Activated CD4-positive, alpha-beta T cell treated with anti-CD3 and anti-CD28 coated beads, Interleukin-2, amount 10 ng/mL, durations not matched to agents 24 days and 14 days (primary cell): ENCODE measurements around the gene MCM8. TPM values are rescaled to one million over a fixed set of nuclear protein-coding genes. Genes with fewer than 3 reads are reported as not detected.
A peak's percentile ranks its signal among the peaks of the same experiment; 100 is the strongest.
"Not testable (repeated sequence)": the region's sequence is repeated elsewhere in the genome, so short reads cannot be mapped to it uniquely, and the experiment has no call there.

ENCODE experiments used
- DNase-seq: peaks from one replicate; pipeline ENCODE4 v3.0.0; 2022
- H3K27ac Mint-ChIP-seq: one replicate; pipeline ENCODE4 v1.8.0; 2022; ENCODE audit warnings: mild to moderate bottlenecking, mixed read lengths
- H3K27me3 Mint-ChIP-seq: one replicate; pipeline ENCODE4 v1.8.0; 2022; ENCODE audit warnings: mixed read lengths
- H3K36me3 Mint-ChIP-seq: one replicate; pipeline ENCODE4 v1.8.0; 2022; ENCODE audit warnings: low read depth, mild to moderate bottlenecking, mixed read lengths
- H3K4me1 Mint-ChIP-seq: one replicate; pipeline ENCODE4 v1.8.0; 2021; ENCODE audit warnings: mixed read lengths
- H3K4me3 Mint-ChIP-seq: one replicate; pipeline ENCODE4 v1.8.0; 2022; ENCODE audit warnings: mild to moderate bottlenecking, moderate library complexity, mixed read lengths
- H3K9me3 Mint-ChIP-seq: one replicate; pipeline ENCODE4 v1.8.0; 2021; ENCODE audit warnings: mixed read lengths
- intact Hi-C: fragments of 100-400 bp; cut with micrococcal nuclease; formaldehyde crosslinking; loops from one replicate; pipeline ENCODE4 v1.15.1; 2023
- total RNA-seq: library from RNA; stranded (reverse); gene quantifications from 2 replicates; pipeline ENCODE4 v1.2.3, GENCODE V29; 2022

MCM8 gene
- total RNA-seq, 1 donor from 2014 or later = 42.2 TPM

DNA sequence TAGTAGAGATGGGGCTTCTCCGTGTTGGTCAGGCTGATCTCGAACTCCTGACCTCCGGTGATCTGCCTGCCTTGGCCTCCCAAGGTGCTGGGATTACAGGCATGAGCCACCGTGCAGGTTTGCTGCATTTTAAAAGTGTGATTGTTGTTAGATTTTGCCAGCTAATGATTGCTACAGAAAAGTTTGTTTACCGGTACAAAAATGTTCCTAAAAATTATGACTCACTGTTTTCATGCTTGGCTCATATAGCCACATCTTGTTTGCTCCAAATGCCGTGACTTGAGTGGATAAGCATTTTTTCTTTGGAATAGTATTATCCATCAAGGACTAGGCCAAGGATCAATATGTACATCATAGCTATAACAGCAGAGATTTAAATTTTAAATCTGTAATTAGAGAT, 79.1 kb downstream of the MCM8 start:
- peaks cover 25% of the 10 kb centered on the region for H3K4me1 Mint-ChIP-seq
- no peak for DNase-seq
- no peaks in the 10 kb centered on the region for H3K27me3 Mint-ChIP-seq
- H3K4me3 Mint-ChIP-seq = no peak overlapping the region
- intact Hi-C loops = no loop called here
- peak overlapping the region; percentile 15 for H3K27ac Mint-ChIP-seq
- H3K36me3 Mint-ChIP-seq = peaks cover 58% of the 10 kb centered on the region
- peaks cover 5% of the 10 kb centered on the region for H3K9me3 Mint-ChIP-seq

DNA sequence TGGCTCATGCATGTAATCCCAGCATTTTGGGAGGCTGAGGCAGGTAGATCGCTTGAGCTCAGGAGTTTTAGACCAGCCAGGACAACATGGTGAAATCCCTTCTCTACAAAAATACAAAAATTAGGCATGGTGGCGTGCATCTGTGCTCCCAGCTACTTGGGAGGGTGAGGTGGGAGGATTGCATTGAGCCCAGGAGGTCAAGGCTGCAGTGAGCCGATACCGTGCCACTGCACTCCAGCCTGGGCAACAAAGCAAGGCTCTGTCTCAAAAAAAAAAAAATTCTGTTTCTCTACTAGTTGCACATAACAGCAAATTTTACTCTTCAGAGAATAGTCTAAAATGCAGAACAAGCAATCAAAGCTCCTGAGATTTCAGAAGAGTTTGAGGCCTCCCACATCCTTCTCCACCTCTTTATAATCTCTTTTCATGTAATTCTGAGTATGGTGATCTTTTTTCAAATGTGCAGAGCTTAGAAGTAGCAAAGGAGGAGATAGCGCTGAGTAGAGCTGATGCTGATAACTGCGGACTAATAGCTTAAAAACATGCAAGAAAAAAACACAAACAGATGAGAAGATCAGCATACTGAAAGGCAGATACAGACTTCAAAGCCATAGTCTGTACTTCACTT, 80.1 kb downstream of the MCM8 start:
- Mint-ChIP-seq H3K9me3 (peaks cover under 1% of the 10 kb centered on the region), H3K4me1 (peaks cover 26% of the 10 kb centered on the region), H3K36me3 (peaks cover 54% of the 10 kb centered on the region), H3K4me3 (no peak overlapping the region), H3K27ac (no peak overlapping the region), H3K27me3 (no peaks in the 10 kb centered on the region)
- intact Hi-C loops = no loop called here
- no peak for DNase-seq

DNA sequence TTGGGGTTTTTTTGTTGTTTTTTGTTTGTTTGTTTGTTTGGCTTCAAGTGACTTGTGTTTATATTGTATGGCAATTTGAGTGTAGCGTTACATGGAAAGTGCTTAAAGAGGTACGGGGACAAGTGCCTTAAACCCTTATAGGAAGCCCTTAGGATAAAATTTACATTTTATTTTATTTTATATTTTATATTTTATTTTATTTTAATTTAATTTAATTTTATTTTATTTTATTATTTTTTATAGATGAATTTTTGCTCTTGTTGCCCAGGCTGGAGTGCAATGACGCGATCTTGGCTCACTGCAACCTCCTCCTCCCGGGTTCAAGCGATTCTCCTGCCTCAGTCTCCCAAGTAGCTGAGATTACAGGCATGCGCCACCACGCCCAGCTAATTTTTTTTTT, 82.5 kb downstream of the MCM8 start:
- H3K4me3 Mint-ChIP-seq, H3K27me3 Mint-ChIP-seq, DNase-seq, H3K27ac Mint-ChIP-seq, intact Hi-C loops, H3K9me3 Mint-ChIP-seq: not testable (repeated sequence)
- Mint-ChIP-seq H3K4me1 (peaks cover 14% of the 10 kb centered on the region), H3K36me3 (peaks cover 51% of the 10 kb centered on the region)

DNA sequence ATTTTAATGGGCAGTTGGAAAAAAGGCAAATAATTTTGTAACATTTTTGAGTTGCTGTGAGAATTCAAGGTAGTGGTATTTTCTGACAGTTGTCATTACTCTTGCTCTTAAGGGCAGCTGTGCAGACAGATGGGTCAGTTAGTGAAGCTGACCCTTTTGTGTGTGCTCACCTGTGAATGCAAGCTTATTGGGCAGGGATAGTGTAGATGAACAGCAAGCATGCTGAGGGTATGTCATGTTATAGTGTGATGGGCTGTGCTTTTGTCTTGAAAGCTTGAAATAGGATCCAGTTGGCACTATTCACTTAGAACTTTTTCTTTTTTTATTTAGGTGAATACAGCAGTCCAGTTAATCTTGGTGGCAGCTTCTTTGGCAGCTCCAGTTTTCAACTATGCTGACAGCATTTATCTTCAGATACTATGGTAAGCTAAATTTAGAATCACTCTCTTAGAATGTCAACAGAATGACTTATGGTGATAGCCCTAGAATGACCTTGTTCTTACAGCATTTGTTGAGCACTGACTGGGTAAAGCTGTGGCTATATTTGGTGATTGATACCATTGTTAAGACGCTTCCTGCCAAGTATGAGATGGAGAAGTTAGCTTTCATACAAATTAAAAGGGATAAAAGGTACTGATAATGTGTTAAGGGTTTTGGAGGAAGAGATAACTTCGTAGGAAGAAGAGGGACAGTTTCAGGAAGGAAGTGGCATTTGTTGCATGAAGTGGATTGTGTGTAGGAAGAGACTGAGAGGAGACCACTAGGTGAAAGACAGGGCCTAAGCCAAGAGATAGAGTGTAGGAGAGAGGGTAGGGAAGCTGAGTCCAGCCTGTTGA, 83.9 kb downstream of the MCM8 start:
- Mint-ChIP-seq H3K9me3 (no peaks in the 10 kb centered on the region), H3K27ac (peak overlapping the region; percentile 2), H3K4me1 (peaks cover 13% of the 10 kb centered on the region), H3K36me3 (peaks cover 53% of the 10 kb centered on the region), H3K27me3 (no peaks in the 10 kb centered on the region), H3K4me3 (no peak overlapping the region)
- intact Hi-C loops = no loop called here
- DNase-seq = no peak

DNA sequence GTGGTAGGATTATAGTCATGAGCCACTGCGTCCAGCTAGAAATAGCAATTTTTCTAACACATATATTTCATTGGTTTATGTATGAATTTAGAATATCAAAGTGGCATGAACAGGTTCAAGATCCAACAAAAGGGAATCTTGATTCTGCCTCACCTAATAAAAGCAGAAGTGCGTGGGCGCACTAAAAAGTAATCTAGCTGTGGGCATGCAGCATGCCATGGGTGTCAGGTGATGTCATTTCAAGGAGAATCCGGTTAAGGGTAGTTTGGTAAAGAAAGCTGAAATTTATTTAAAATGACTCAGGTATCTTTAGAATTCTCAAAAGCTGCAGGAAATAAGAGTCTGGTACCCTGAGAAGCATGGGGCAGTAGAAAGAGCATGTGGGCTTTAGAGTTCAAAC, 85.8 kb downstream of the MCM8 start:
- Mint-ChIP-seq H3K4me3 (no peak overlapping the region), H3K9me3 (no peaks in the 10 kb centered on the region), H3K4me1 (peaks cover 8% of the 10 kb centered on the region), H3K27ac (no peak overlapping the region), H3K36me3 (peaks cover 60% of the 10 kb centered on the region), H3K27me3 (no peaks in the 10 kb centered on the region)
- no peak for DNase-seq
- intact Hi-C loops = no loop called here

DNA sequence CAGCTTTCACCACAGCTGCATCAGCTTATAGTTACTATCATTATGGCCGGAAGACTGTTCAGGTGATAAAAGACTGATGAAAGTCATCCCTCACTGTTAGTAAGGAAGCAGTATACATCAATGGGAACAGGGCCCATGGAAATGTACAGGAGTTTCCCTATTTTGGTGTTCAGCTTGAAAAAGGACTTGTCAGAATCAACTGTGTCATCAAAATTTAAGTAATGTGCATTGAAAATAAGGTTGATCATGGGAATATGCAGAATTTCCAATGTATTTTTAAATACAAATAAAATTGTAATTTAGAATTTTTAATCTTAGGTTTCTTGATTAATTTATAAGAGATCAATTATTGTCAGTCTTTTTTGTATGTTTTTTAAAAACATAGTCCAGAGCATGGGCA, 86.6 kb downstream of the MCM8 start:
- Mint-ChIP-seq H3K27me3 (no peaks in the 10 kb centered on the region), H3K4me1 (peaks cover 8% of the 10 kb centered on the region), H3K9me3 (no peaks in the 10 kb centered on the region), H3K36me3 (peaks cover 57% of the 10 kb centered on the region), H3K4me3 (no peak overlapping the region), H3K27ac (no peak overlapping the region)
- no peak for DNase-seq
- intact Hi-C loops = no loop called here

DNA sequence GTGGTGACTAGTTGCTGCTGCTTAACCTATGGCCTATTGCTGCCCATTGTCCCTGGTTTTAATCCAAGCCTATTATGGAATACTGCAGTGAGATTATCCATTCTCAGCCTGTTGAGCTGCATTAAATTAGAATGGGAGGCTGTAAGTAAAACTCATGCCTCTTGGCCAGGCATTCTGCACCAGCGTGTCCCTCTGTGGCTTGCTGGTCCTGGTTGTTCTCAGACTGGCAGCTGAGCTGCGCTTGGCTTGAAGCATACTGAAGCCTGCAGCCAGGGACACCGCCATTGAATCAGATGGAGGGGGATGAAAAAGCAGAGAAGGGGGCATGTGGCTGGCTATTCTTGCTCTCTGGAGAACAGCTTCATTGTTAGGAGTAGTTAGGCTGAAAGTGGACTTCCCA, 87.8 kb downstream of the MCM8 start:
- Mint-ChIP-seq H3K36me3 (peaks cover 58% of the 10 kb centered on the region), H3K9me3 (no peaks in the 10 kb centered on the region), H3K27ac (no peak overlapping the region), H3K4me1 (peaks cover 8% of the 10 kb centered on the region), H3K4me3 (no peak overlapping the region), H3K27me3 (no peaks in the 10 kb centered on the region)
- intact Hi-C loops = no loop called here
- no peak for DNase-seq

DNA sequence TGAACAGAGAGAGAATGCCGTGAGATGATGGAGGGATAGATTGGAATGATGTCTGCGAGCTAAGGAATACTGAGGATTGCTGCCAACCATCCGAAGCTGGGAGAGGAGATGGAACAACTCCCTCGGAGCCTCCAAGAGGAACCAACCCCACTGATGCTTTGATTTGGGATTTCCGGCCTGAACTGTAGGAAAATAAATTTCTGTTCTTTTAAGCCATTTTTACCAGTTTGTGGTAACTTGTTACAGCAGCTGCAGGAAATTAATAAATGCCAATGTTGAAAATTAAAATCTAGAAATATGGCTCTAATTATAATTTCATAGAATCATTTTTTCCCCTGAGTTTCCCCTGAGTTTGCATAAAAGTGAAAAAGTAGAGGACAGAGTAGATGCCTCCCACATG, 89.3 kb downstream of the MCM8 start:
- Mint-ChIP-seq H3K9me3 (no peaks in the 10 kb centered on the region), H3K4me3 (no peak overlapping the region), H3K4me1 (peaks cover under 1% of the 10 kb centered on the region), H3K27me3 (no peaks in the 10 kb centered on the region), H3K36me3 (peaks cover 46% of the 10 kb centered on the region), H3K27ac (no peak overlapping the region)
- intact Hi-C loops = no loop called here
- no peak for DNase-seq

DNA sequence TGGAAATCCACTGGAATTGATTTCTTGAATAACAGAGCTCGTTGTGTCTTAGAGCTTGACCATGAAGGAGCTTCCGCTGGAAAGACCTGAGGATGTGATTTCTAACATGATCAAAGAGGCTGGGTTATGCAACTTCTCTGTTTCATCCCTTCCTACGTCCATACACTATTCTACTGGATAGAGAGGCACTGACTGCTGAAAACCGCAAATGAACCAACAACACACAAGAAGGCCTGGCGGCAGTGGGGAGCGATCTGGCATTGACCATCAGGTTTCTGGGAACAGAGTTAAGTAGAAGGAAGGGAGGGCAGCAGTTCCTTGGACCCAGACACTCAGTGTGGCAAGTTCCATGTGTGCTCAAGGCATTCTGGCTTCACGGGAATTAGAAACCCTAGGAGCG, 90.1 kb downstream of the MCM8 start:
- Mint-ChIP-seq H3K27ac (no peak overlapping the region), H3K4me1 (no peaks in the 10 kb centered on the region), H3K27me3 (no peaks in the 10 kb centered on the region), H3K36me3 (peaks cover 43% of the 10 kb centered on the region), H3K9me3 (no peaks in the 10 kb centered on the region), H3K4me3 (no peak overlapping the region)
- intact Hi-C loops = no loop called here
- no peak for DNase-seq

DNA sequence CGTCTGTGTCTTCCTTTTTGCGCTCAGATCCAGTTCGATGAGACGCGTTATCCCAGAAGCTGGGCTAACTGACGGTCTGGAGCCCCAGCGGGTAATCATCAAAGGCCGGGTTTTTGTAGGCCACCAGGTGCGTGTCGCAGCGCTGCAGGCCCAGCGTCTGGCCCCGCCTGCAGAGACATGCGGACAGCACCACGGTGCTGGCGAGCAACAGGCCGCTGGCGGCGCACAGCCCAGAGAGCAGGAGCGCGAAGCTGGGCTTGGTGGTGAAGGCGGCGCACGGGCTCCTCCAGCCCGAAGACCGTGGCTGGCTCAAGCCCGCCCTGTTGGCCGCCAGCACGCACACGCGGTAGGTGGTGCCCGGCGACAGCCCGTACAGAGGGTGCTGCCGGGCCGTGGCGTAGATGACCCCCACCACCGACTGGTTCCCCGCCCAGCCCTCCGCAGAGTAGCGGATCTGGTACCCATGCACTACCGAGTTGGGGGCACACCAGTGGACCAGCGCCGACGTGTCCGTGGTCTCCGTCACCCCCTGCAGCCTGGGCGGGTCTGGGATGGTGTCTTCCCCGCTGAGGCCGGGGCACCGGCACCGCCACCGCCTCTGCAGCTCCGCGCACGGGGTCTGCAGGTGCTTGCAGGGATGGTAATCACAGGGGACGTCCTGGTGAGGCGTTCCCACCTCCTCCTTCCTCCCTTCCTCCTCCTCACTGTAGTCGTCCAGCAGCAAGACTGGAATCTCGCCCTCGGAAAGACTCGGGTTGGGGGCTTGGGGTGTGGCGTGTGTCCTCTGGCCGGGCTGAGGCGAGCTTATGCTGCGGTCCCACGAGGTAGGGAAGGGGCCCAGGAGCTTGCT, 90.7 kb downstream of the MCM8 start:
- H3K36me3 Mint-ChIP-seq = peaks cover 42% of the 10 kb centered on the region
- H3K27ac Mint-ChIP-seq = no peak overlapping the region
- H3K4me3 Mint-ChIP-seq = no peak overlapping the region

DNA sequence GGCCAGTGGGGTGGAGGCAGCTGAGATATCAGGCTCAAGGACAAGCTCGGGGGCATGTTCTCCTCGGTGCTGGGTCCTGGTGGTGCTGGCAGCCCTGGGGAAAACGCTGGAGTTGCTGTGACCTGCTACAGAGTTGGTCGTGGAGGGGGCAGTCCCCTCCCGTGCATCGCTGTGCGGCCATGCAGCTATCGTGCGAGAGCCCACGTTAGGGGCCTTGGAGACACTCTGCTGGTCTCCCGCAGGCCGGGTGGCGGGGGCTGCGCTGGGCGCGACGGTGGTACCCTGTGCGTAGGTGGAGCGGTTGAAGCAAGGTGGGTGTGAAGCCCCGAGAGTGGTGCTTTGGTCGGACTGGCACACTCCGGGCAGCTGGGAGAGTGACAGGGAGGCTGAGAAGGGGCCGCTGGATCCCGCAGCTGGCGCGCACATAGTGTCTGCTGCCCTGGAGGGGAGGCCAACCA, 91.4 kb downstream of the MCM8 start:
- intact Hi-C loops = no loop called here
- Mint-ChIP-seq H3K27ac (no peak overlapping the region), H3K4me3 (no peak overlapping the region), H3K36me3 (peaks cover 37% of the 10 kb centered on the region), H3K4me1 (no peaks in the 10 kb centered on the region), H3K27me3 (no peaks in the 10 kb centered on the region), H3K9me3 (no peaks in the 10 kb centered on the region)
- no peak for DNase-seq

More for the DNA sequence above, 90.7 kb downstream of the MCM8 start:
- DNase-seq = no peak
- H3K9me3 Mint-ChIP-seq = no peaks in the 10 kb centered on the region
- H3K27me3 Mint-ChIP-seq = no peaks in the 10 kb centered on the region
- intact Hi-C loops = no loop called here
- no peaks in the 10 kb centered on the region for H3K4me1 Mint-ChIP-seq

DNA sequence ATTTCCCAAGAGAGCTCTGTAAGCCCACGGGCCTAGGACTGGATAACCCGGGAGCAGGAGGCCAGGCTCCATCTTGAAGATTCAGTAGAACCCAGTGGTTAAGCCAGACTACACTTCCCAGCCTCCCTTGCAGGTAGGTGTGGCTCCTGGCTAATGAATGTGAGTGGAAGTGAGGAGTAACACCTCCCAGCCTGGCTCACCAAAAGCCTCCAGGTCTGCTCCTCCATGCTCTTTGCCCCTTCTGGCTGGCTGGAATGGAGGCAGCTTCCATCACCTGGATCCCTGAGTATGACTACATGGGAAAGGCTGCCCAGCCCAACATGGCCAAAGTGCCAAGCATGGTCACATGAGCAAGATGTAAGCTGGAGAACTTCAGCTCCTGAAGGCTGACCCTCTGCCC, 93.7 kb downstream of the MCM8 start:
- intact Hi-C loops = no loop called here
- Mint-ChIP-seq H3K4me1 (no peaks in the 10 kb centered on the region), H3K27me3 (no peaks in the 10 kb centered on the region), H3K9me3 (no peaks in the 10 kb centered on the region), H3K27ac (no peak overlapping the region), H3K4me3 (no peak overlapping the region), H3K36me3 (peaks cover 24% of the 10 kb centered on the region)
- DNase-seq = no peak

DNA sequence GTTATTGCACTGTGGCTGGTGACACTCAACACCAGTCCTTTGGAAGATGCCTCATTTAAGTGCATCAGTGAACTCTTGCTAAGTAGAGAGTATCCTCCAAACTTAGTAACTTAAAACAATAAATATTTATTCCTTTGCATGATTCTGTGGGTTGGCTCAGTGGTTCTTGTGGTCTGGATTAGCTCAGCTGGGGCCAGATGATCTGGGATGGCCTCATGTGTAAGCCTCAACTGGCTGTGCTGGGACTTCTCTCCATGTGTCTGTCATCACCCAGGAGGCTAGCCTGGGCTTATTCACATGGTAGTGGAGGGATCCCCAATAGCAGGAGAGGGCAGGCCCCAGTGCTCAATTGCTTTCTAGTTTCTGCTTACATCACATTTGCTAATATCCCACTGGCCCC, 95.1 kb downstream of the MCM8 start:
- no peak for DNase-seq
- Mint-ChIP-seq H3K4me1 (no peaks in the 10 kb centered on the region), H3K9me3 (no peaks in the 10 kb centered on the region), H3K4me3 (no peak overlapping the region), H3K36me3 (peaks cover 15% of the 10 kb centered on the region), H3K27ac (no peak overlapping the region), H3K27me3 (peaks cover 7% of the 10 kb centered on the region)
- intact Hi-C loops = no loop called here

DNA sequence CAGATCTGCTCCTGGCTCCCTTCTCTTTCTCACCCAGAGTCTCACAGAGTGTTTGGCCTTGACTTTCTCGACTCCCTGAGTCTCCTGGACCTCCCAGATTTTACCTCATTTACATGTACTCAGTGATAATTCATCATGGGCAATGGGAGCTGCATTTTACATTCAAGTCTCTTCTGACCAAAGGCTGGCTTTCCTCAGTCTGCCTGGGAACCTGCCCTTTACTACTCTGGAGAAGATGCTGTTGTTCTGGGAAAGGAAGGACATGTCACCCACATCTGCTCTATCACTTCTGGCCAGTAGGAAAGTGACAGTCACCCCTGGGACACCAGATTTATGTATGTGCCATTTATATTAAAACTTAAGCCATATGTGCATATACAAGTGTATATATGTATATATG, 96.0 kb downstream of the MCM8 start:
- intact Hi-C loops = no loop called here
- no peak for DNase-seq
- H3K36me3 Mint-ChIP-seq = peaks cover 11% of the 10 kb centered on the region
- no peak overlapping the region for H3K27ac Mint-ChIP-seq
- H3K27me3 Mint-ChIP-seq = peaks cover 16% of the 10 kb centered on the region
- H3K4me1 Mint-ChIP-seq = no peaks in the 10 kb centered on the region
- H3K4me3 Mint-ChIP-seq = no peak overlapping the region
- no peaks in the 10 kb centered on the region for H3K9me3 Mint-ChIP-seq
